Measurements from ENCODE around the gene IL1RAPL2.

The IL1RAPL2 gene

GRCh38 chrX:105267167-105267566, 701.2 kb downstream of the IL1RAPL2 start:
- no peak for DNase-seq (ENCODE audit: low read depth in 2 of 2)

DNA sequence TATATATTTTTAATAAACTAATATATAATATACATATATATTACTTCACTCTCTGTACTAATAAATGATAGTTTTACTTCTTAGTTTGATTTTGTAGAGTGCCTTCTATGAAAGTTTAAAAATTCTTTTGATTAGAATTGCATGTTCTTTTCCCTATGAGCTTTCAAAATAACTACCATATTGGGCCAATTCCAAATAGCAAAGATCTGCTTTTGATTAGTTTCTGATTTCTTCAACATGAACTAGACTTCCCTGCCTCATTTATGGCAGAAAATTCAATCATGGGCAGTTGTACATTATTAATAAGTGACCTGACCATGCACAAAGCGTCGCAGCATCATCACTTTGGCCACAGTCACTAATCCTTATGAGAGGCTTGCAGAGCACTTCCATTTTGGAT, 703.4 kb downstream of the IL1RAPL2 start:
- DNase-seq (ENCODE audit: low read depth in 2 of 2): no peak

DNA sequence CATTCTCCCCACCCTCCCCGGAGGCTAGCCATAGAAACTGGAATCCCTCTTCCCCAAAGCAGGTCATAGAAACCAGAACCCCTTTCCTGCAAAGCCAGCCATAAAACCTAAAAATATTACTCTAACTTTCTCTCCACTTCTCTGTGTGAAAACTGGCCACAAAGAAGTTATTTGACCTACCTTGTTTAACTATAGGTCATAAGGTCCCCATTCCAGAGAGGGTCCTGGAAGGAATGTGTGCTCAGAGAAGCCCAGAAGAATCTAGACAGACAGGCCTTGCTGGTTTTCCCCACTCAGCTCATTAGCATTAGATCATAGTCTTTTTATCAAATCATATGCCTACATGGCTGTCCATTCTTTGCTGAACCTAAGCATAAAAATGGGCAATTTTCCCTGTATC, 707.3 kb downstream of the IL1RAPL2 start:
- DNase-seq (ENCODE audit: low read depth in 2 of 2): no peak

GRCh38 chrX:105274091-105274490, 708.1 kb downstream of the IL1RAPL2 start:
- no peak for DNase-seq (ENCODE audit: low read depth in 2 of 2)

DNA sequence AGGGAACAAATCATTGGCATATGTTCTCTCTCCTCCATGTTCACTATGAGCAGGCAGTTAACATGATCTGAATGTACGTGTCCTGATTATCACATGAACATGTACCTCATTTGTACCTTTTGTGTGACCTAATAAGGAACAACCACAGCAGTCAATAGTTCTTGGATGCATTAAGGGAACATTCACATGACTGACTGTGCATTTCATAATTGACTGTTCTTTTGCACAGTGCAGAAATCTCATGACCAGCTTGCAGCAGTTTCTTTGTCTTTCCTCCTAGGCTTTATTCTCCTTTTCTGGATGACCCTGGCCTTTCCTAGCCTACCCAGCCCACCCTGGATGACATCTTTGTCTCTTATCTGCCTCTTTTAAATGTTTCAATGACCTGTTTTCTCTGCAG, 711.1 kb downstream of the IL1RAPL2 start:
- DNase-seq (ENCODE audit: low read depth in 2 of 2): no peak

DNA sequence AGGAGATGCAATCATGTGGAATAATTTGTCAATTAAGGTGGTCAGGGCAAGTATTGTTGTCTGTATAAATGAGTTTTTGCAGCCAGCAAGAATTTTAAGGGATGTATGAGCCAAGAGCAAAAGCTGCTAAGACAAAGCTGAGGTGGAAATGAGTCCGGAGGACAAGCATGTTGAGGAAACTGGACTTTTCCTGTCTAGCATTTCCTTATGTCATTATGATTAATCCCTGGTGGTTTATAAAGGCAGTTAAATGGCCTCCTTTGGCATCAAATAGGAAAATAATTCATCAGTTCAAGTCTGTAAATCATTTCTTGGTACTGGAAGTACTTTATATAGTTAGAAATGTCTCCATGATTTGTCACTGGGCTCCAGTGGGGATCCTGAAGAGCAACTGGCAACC, 716.1 kb downstream of the IL1RAPL2 start:
- DNase-seq (ENCODE audit: low read depth in 2 of 2): no peak

- no peak for DNase-seq (ENCODE audit: low read depth in 2 of 2)
Measured at GRCh38 chrX:105297041-105297440, 731.0 kb downstream of the IL1RAPL2 start.

DNA sequence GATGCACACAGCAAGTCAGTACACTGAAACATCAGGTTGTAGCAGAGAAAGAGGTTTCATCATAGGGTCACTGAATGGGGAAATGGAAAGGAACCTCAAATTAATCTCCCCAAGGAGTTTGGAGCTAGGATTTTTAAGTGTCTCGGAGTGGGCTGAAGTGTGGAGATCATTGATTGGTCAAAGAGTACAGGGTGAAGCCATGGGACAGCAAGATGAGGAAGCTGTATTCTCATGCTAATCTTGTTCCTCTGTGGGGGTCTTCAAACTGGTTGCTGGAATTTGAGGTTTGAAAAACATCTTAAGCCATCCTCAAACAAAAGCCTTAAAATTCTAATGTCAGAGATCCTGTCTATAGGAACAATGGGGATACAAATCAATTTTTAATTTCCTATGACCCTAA, 733.3 kb downstream of the IL1RAPL2 start:
- no peak for DNase-seq (ENCODE audit: low read depth in 2 of 2)

- no peak for DNase-seq (ENCODE audit: low read depth in 2 of 2)
Measured at GRCh38 chrX:105302246-105302645, 736.2 kb downstream of the IL1RAPL2 start.

- no peak for DNase-seq (ENCODE audit: low read depth in 2 of 2)
Measured at GRCh38 chrX:105307762-105308161, 741.8 kb downstream of the IL1RAPL2 start.

- DNase-seq (ENCODE audit: low read depth in 2 of 2): no peak
Measured at GRCh38 chrX:105313596-105313995, 747.6 kb downstream of the IL1RAPL2 start.

DNA sequence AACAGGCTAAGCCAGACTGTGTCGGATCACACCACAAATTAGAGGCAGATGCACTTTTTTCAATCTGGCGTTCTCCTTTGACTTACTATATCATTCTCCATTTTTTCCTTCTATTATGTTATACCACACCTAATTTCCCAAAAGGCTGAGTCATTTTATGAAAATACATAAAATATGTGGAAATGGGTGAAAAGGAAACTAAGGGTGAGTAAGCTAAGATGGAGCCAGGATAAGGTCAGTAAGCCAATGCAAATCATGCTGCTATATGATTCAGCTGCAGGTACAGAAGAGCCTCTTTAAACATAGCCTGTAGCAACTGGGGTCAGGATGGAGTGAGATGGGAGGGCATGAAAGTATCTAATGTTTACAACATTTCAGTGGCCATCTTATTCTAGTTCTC, 748.5 kb downstream of the IL1RAPL2 start:
- no peak for DNase-seq (ENCODE audit: low read depth in 2 of 2)

- DNase-seq (ENCODE audit: low read depth in 2 of 2): no peak
Measured at GRCh38 chrX:105315248-105315647, 749.2 kb downstream of the IL1RAPL2 start.

DNA sequence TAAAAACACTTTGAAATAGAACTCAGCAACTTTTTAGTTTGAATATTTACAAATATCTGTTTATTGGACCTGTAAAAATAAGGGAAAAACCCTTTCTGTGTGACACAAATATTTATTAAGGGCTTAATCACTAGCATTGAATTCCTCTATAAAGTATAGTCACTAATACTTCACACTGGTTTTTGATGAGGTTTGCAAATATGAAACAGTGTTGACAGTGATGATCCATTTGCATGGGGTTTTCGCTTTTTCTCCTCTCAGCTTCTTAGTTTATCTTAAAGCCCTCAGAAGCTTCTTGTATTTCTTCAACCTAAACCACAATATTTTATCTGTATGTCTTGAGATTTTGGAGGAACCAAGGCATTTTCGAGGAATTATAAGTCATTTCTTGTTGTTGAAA, 751.1 kb downstream of the IL1RAPL2 start:
- DNase-seq (ENCODE audit: low read depth in 2 of 2): no peak

DNA sequence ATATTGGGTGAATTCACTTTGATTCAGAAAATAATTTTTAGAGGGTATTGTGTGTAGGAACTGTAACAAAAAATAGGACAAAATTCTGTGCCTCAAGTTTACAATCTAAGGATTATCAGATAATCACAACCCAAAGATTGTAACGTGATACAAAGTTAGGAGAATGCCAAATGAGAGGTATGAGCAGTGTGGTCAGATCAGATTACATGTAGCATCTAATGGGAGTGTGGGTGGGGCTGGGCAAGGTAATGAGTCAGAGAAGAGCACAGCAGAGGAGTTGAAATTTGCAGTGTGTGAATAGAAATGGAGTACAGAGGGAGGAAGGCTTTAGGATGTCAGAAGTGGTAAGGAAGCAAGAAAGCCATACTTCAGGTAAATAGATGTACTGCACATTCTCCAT, 757.9 kb downstream of the IL1RAPL2 start:
- DNase-seq (ENCODE audit: low read depth in 2 of 2): no peak

- DNase-seq (ENCODE audit: low read depth in 2 of 2): no peak
Measured at GRCh38 chrX:105328773-105329172, 762.8 kb downstream of the IL1RAPL2 start.

GRCh38 chrX:105331244-105331643, 765.2 kb downstream of the IL1RAPL2 start:
- no peak for DNase-seq (ENCODE audit: low read depth in 2 of 2)

- no peak for DNase-seq (ENCODE audit: low read depth in 2 of 2)
Measured at GRCh38 chrX:105347373-105347772, 781.4 kb downstream of the IL1RAPL2 start.

DNA sequence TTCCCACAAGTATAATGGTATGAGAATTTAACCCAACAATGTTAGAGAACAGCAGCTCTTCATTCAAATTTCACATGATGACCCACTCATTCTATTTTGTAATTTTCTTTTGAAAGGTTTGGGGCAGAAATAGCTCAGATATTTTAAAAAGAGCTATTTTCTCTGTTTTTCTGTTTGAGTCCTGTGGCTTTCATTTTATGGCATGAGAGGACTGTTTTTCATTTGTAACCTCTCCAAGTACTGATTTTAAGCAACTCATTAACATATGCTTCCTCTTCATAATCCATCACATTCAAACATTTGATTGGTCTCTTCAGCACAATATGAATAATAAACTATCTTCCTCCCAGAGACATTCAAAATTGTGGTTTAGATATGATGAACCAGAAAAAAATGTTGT, 783.5 kb downstream of the IL1RAPL2 start:
- DNase-seq (ENCODE audit: low read depth in 2 of 2): no peak

GRCh38 chrX:105375816-105376215, 809.8 kb downstream of the IL1RAPL2 start:
- DNase-seq (ENCODE audit: low read depth in 2 of 2): no peak

GRCh38 chrX:105424729-105425128, 858.7 kb downstream of the IL1RAPL2 start:
- DNase-seq (ENCODE audit: low read depth in 2 of 2): no peak

DNA sequence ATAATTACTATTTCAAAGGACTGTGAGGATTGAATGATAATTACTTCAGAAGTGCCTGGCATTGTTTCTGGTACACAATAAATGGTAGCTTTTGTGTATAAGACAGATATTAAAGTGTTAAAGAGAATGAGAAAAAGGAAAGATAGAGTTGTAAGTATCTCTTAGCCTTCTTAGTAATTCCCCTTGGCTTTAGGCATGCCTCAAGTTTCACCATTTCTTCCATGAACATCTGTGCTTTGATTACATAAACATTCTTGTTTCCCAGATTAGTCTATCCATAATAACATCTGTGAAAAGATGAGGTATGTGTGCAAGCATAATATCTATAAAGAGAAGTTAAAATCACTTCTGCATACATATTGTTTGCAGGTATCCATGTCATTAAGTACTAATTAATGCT, 885.4 kb downstream of the IL1RAPL2 start:
- no peak for DNase-seq (ENCODE audit: low read depth in 2 of 2)

- no peak for DNase-seq (ENCODE audit: low read depth in 2 of 2)
Measured at GRCh38 chrX:105458846-105459245, 892.8 kb downstream of the IL1RAPL2 start.

DNA sequence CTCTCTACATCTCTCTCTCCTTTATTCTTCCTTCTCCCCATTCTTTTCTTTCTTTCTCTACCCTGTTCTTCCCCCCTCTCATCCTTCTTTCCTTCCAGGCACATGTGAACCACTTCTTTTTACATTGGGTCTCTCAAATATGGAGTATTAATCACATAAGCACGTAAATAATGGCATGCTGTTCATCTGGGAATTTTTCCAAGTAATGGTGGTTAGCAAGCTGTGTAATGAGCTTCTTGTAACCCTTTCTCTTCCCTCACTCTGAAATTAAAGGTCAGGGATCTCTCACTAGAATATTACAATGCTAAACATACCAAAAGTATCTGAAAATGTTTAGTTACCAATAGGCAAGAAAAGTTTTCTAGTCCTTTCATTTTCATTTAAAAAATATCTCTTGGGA, 894.4 kb downstream of the IL1RAPL2 start:
- no peak for DNase-seq (ENCODE audit: low read depth in 2 of 2)

- DNase-seq (ENCODE audit: low read depth in 2 of 2): no peak
Measured at GRCh38 chrX:105461016-105461415, 895.0 kb downstream of the IL1RAPL2 start.
